ENCODE measurements around the gene EGLN1.

DNA sequence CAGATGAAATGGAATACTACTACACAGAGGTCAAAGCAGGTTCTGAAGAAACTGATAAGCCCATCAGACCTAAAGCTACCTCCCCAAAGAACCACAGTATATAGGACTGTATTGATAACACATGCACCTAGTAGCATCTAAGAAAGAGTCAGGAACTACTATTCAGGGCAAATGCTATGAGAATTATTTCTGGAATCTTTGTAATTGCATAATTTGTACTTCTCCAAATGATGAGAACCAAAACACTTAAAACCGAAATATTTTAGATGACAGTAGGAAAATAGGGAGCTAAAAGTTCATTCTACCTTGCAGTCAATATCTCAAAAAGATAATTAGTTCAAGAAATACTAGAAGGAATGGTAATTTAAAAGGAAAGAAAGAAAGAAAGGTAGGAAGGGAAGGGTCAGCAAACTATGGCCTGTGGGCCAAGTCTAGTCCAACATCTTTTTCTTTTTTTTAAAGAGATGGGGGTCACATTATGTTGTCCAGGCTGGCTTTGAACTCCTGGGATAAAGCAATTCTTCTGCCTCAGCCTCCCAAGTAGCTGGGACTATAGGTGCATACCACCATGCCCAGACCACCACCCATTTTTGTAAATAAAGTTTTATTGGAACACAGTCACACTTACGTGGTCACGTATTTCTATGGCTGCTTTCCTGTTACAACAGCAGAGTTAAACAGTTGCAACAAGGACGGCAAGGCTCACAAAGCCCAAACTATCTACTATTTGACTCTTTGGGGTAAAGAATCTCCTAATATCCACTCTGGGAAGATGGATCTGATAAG, 24.0 kb downstream of the EGLN1 start:
- TF ChIP-seq CTCF (tag by site-specific recombination; IDR thresholded peaks at IDR 0.05) (no peak), ZNF600 (tag by site-specific recombination; IDR thresholded peaks at IDR 0.05) (no peak), ZNF629 (tag by site-specific recombination; IDR thresholded peaks at IDR 0.05) (no peak), YY1 (tag by site-specific recombination; IDR thresholded peaks at IDR 0.05) (no peak), ZNF776 (tag by site-specific recombination; IDR thresholded peaks at IDR 0.05; ENCODE audit: borderline replicate concordance) (no peak), ZNF645 (tag by site-specific recombination; IDR thresholded peaks at IDR 0.05) (no peak), GFI1B (tag by site-specific recombination; IDR thresholded peaks at IDR 0.05) (no peak), ZBTB20 (tag by site-specific recombination; IDR thresholded peaks at IDR 0.05) (no peak), ZNF747 (tag by site-specific recombination; IDR thresholded peaks at IDR 0.05) (no peak), ZBTB17 (tag by site-specific recombination; IDR thresholded peaks at IDR 0.05) (no peak), YY2 (tag by site-specific recombination; IDR thresholded peaks at IDR 0.05) (no peak)
- TF ChIP-seq, protein P1, sequence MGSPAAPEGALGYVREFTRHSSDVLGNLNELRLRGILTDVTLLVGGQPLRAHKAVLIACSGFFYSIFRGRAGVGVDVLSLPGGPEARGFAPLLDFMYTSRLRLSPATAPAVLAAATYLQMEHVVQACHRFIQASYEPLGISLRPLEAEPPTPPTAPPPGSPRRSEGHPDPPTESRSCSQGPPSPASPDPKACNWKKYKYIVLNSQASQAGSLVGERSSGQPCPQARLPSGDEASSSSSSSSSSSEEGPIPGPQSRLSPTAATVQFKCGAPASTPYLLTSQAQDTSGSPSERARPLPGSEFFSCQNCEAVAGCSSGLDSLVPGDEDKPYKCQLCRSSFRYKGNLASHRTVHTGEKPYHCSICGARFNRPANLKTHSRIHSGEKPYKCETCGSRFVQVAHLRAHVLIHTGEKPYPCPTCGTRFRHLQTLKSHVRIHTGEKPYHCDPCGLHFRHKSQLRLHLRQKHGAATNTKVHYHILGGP (tag by site-specific recombination; IDR thresholded peaks at IDR 0.05) = no peak
